GM21423 (cell line): ENCODE data around the gene OSBP2.
"Not testable (repeated sequence)": the region's sequence is repeated elsewhere in the genome, so short reads cannot be mapped to it uniquely, and the experiment has no call there.

Experiments
- ATAC-seq: cut with Tn5 transposase; IDR thresholded peaks from one replicate; pipeline ENCODE4 v1.9.1; 2021; ENCODE audit warnings: mild to moderate bottlenecking, moderate library complexity; ENCODE audit not compliant: unreplicated experiment

OSBP2 gene

GRCh38 chr22:30754521-30754920 lies 59.8 kb downstream of the OSBP2 start:
- ATAC-seq: no peak

- ATAC-seq: no peak
Measured at GRCh38 chr22:30754971-30755758, 60.5 kb downstream of the OSBP2 start.

- no peak for ATAC-seq
Measured at GRCh38 chr22:30755759-30756124, 61.1 kb downstream of the OSBP2 start.

GRCh38 chr22:30763815-30764673 lies 69.4 kb downstream of the OSBP2 start:
- ATAC-seq: no peak

GRCh38 chr22:30767661-30768060 lies 73.0 kb downstream of the OSBP2 start:
- no peak for ATAC-seq

- no peak for ATAC-seq
Measured at GRCh38 chr22:30770716-30771115, 76.0 kb downstream of the OSBP2 start.

GRCh38 chr22:30773919-30774318 lies 79.2 kb downstream of the OSBP2 start:
- no peak for ATAC-seq

GRCh38 chr22:30774566-30774965 lies 79.9 kb downstream of the OSBP2 start:
- no peak for ATAC-seq

GRCh38 chr22:30776476-30776875 lies 81.8 kb downstream of the OSBP2 start:
- ATAC-seq: no peak

- ATAC-seq: not testable (repeated sequence)
Measured at GRCh38 chr22:30777146-30777545, 82.5 kb downstream of the OSBP2 start.

GRCh38 chr22:30777587-30777986 lies 82.9 kb downstream of the OSBP2 start:
- no peak for ATAC-seq

- ATAC-seq: no peak
Measured at GRCh38 chr22:30778261-30778660, 83.6 kb downstream of the OSBP2 start.

- ATAC-seq: no peak
Measured at GRCh38 chr22:30780026-30780425, 85.4 kb downstream of the OSBP2 start.

- ATAC-seq: no peak
Measured at GRCh38 chr22:30781271-30781875, 86.7 kb downstream of the OSBP2 start.

GRCh38 chr22:30782613-30783012 lies 87.9 kb downstream of the OSBP2 start:
- ATAC-seq: no peak

- no peak for ATAC-seq
Measured at GRCh38 chr22:30783021-30783420, 88.3 kb downstream of the OSBP2 start.

- ATAC-seq: no peak
Measured at GRCh38 chr22:30785527-30785926, 90.9 kb downstream of the OSBP2 start.

GRCh38 chr22:30790366-30790765 lies 95.7 kb downstream of the OSBP2 start:
- ATAC-seq: no peak

GRCh38 chr22:30792456-30792855 lies 97.8 kb downstream of the OSBP2 start:
- no peak for ATAC-seq

- ATAC-seq: no peak
Measured at GRCh38 chr22:30795118-30795517, 100.4 kb downstream of the OSBP2 start.

GRCh38 chr22:30801695-30802094 lies 107.0 kb downstream of the OSBP2 start:
- no peak for ATAC-seq
